Activated T-cell treated with anti-CD3 and anti-CD28 coated beads for 4 hours (primary cell): ENCODE results near the gene MAP7.
"Not testable (repeated sequence)": the region's sequence is repeated elsewhere in the genome, so short reads cannot be mapped to it uniquely, and the experiment has no call there.

Experiments
- DNase-seq: peaks from one replicate; pipeline ENCODE4 v3.0.0-alpha.2; 2020

The MAP7 gene

GRCh38 chr6:136412410-136412809 is 137.8 kb downstream of the MAP7 start:
- no peak for DNase-seq

GRCh38 chr6:136411453-136412354 is 138.5 kb downstream of the MAP7 start:
- no peak for DNase-seq

GRCh38 chr6:136411025-136411325 is 139.2 kb downstream of the MAP7 start:
- DNase-seq, result no peak

- DNase-seq, result no peak
Measured at GRCh38 chr6:136410201-136411024, 139.8 kb downstream of the MAP7 start.

- no peak for DNase-seq
Measured at GRCh38 chr6:136409597-136409996, 140.6 kb downstream of the MAP7 start.

- no peak for DNase-seq
Measured at GRCh38 chr6:136408204-136408603, 142.0 kb downstream of the MAP7 start.

- DNase-seq, result no peak
Measured at GRCh38 chr6:136405420-136406029, 144.7 kb downstream of the MAP7 start.

GRCh38 chr6:136404627-136405419 is 145.4 kb downstream of the MAP7 start:
- no peak for DNase-seq

- no peak for DNase-seq
Measured at GRCh38 chr6:136404007-136404406, 146.2 kb downstream of the MAP7 start.

GRCh38 chr6:136403110-136403980 is 146.9 kb downstream of the MAP7 start:
- DNase-seq, result no peak

- no peak for DNase-seq
Measured at GRCh38 chr6:136401749-136402148, 148.5 kb downstream of the MAP7 start.

GRCh38 chr6:136401236-136401635 is 149.0 kb downstream of the MAP7 start:
- not testable (repeated sequence) for DNase-seq

- no peak for DNase-seq
Measured at GRCh38 chr6:136398453-136398852, 151.8 kb downstream of the MAP7 start.

- DNase-seq, result no peak
Measured at GRCh38 chr6:136396908-136397307, 153.3 kb downstream of the MAP7 start.

- DNase-seq, result not testable (repeated sequence)
Measured at GRCh38 chr6:136390959-136391358, 159.3 kb downstream of the MAP7 start.

- DNase-seq, result no peak
Measured at GRCh38 chr6:136387316-136387715, 162.9 kb downstream of the MAP7 start.

- no peak for DNase-seq
Measured at GRCh38 chr6:136383268-136383937, 166.8 kb downstream of the MAP7 start.

- DNase-seq, result no peak
Measured at GRCh38 chr6:136382676-136383252, 167.5 kb downstream of the MAP7 start.

- DNase-seq, result no peak
Measured at GRCh38 chr6:136378888-136379287, 171.3 kb downstream of the MAP7 start.

GRCh38 chr6:136375836-136376235 is 174.4 kb downstream of the MAP7 start:
- DNase-seq, result not testable (repeated sequence)

- DNase-seq, result no peak
Measured at GRCh38 chr6:136371959-136372358, 178.3 kb downstream of the MAP7 start.
